COLO668 (cell line): ENCODE data around the gene HTR1A.

ENCODE experiments used
- DNase-seq: peaks from one replicate; lab custom pipeline; 2025; ENCODE audit not compliant: unreplicated experiment; lab: John Stamatoyannopoulos, UW

HTR1A gene

GRCh38 chr5:63962279-63962678 is at the start of gene HTR1A:
Gene HTR1A (minus strand): TSS chr5:63962445. CDS start chr5:63961719, 726 bp downstream.
- DNase-seq = no peak

- no peak for DNase-seq
These were observed 41.7 kb upstream of the HTR1A start for GRCh38 chr5:64003966-64004365.

- no peak for DNase-seq
These were observed 37.9 kb upstream of the HTR1A start for GRCh38 chr5:64000096-64000495.

- DNase-seq = no peak
These were observed 24.8 kb upstream of the HTR1A start for GRCh38 chr5:63987053-63987452.

- no peak for DNase-seq
These were observed 19.6 kb upstream of the HTR1A start for GRCh38 chr5:63981864-63982263.

- no peak for DNase-seq
These were observed 1.7 kb upstream of the HTR1A start for GRCh38 chr5:63963926-63964325.

GRCh38 chr5:63963080-63963735 is 963 bp upstream of the HTR1A start:
- peak; percentile 1 for DNase-seq

GRCh38 chr5:63961598-63962161 is 565 bp downstream of the HTR1A start:
- no peak for DNase-seq

- DNase-seq = no peak
These were observed 1.1 kb downstream of the HTR1A start for GRCh38 chr5:63961125-63961597.

GRCh38 chr5:63960646-63961045 is 1.6 kb downstream of the HTR1A start:
- no peak for DNase-seq

- peak; percentile 6 for DNase-seq
These were observed 2.9 kb downstream of the HTR1A start for GRCh38 chr5:63959177-63959982.

- no peak for DNase-seq
These were observed 3.6 kb downstream of the HTR1A start for GRCh38 chr5:63958654-63959053.

- no peak for DNase-seq
These were observed 4.6 kb downstream of the HTR1A start for GRCh38 chr5:63957617-63958016.

- DNase-seq = no peak
These were observed 9.0 kb downstream of the HTR1A start for GRCh38 chr5:63953217-63953616.

- DNase-seq = no peak
These were observed 27.1 kb downstream of the HTR1A start for GRCh38 chr5:63935103-63935502.

- DNase-seq = no peak
These were observed 30.4 kb downstream of the HTR1A start for GRCh38 chr5:63931836-63932235.

GRCh38 chr5:63928451-63928850 is 33.8 kb downstream of the HTR1A start:
- DNase-seq = no peak

- DNase-seq = peak; percentile 64
These were observed 38.3 kb downstream of the HTR1A start for GRCh38 chr5:63923914-63924313.

- no peak for DNase-seq
These were observed 42.3 kb downstream of the HTR1A start for GRCh38 chr5:63919763-63920478.

- no peak for DNase-seq
These were observed 45.5 kb downstream of the HTR1A start for GRCh38 chr5:63916786-63917185.

GRCh38 chr5:63911871-63912270 is 50.4 kb downstream of the HTR1A start:
- DNase-seq = no peak
